ENCODE measurements around the gene FAM216A. TPM values are rescaled to one million over a fixed set of nuclear protein-coding genes. Genes with fewer than 3 reads are reported as not detected.

Gene FAM216A

DNA sequence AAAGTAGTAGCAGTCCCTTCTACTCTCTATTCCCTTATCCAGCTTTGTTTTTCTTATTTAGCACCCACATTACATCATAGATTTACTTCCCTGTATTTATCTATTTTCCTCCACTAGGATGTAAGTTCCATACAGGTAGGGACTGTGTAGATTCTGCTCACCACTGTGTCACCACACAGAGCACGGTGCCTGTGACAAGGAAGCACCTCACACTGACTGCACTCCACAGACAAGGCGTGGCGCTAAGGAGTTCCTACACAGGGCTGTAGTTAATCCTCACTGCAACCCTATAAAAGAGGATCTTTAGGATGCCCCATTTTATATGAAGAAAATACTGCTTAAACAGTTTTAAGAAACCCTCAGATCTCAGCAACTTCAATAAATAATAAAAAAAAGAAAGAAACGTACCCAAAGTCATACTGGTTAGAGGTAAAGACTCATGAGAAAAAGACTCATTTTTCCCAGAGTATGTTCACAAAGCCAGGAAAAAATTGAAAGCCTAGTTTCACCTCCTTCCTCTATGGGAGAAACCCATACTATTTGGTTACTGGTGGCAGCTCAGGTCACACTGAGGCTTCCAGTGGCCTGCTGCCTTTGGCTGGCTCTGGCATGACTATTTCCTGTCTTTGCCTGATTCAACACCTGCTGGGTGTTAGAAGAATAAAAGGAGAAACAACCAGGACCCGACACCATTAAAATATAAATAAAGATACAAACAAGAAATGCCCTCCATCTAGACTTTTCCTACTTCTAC lies 70.4 kb downstream of the FAM216A start:
- Histone ChIP-seq H3K9ac (ENCODE audit: low read depth, low read length, poor library complexity) (no peak overlapping the region), H2BK12ac (ENCODE audit: low read length) (no peak overlapping the region), H2BK120ac (ENCODE audit: low read depth, low read length) (no peak overlapping the region), H3K79me1 (ENCODE audit: low read depth, low read length) (no peaks in the 10 kb centered on the region), H3K27ac (replicated peaks; ENCODE audit: low read length) (no peak overlapping the region), H3K14ac (ENCODE audit: low read length) (no peak overlapping the region), H3K4me3 (ENCODE audit: low read length in 2 of 2) (no peak overlapping the region), H3K36me3 (replicated peaks in 1 of 2; ENCODE audit: control insufficient read depth in 2 of 2, insufficient read depth in 2 of 2, low read length in 2 of 2) (peaks cover 9 to 54% of the 10 kb centered on the region in 2 donors), H4K91ac (ENCODE audit: low read depth, low read length, poor library complexity) (no peak overlapping the region), H4K8ac (ENCODE audit: low read depth, low read length) (no peak overlapping the region), H2AFZ (ENCODE audit: low read length) (no peak overlapping the region), H3K18ac (ENCODE audit: low read length) (no peak overlapping the region), H3K23ac (ENCODE audit: low read depth, low read length, poor library complexity) (no peak overlapping the region), H2BK15ac (ENCODE audit: low read length) (no peak overlapping the region), H3K4me2 (ENCODE audit: insufficient read depth, low read length, poor library complexity, severe bottlenecking) (no peak overlapping the region), H3K4me1 (ENCODE audit: control insufficient read depth in 2 of 2, insufficient read depth in 1 of 2, low read depth in 1 of 2, low read length in 2 of 2) (no peaks in the 10 kb centered on the region), H3K9me3 (replicated peaks in 1 of 2; ENCODE audit: control insufficient read depth in 2 of 2, insufficient read depth in 1 of 2, low read depth in 1 of 2, low read length in 2 of 2) (no peaks in the 10 kb centered on the region), H3K4ac (ENCODE audit: low read length) (no peak overlapping the region), H2BK5ac (ENCODE audit: low read length) (no peak overlapping the region), H2AK5ac (ENCODE audit: low read depth, low read length) (no peak overlapping the region), H3K27me3 (ENCODE audit: control insufficient read depth in 3 of 3, insufficient read depth in 3 of 3, low read depth in 1 of 3, low read length in 3 of 3) (no peaks in the 10 kb centered on the region)
- DNase-seq (ENCODE audit: low spot score), result no peak
- no CpG with 5 or more reads among the region's 5 CpGs for WGBS, 2 donors (ENCODE audit: extremely low coverage in 2 of 2, insufficient read length in 2 of 2, insufficient replicate concordance in 1 of 2)

Small RNAs within 50 kb of the gene (small RNA-seq; reads per million reads assigned to genes)
- not detected for gene RF00278 (ENCODE audit: insufficient read depth)

Data from neuronal stem cell (in vitro differentiated cells).